Stimulated activated CD4-positive, alpha-beta T cell treated with anti-CD3 and anti-CD28 coated beads, Interleukin-2, amount 100 ng/mL, for 24 hours (primary cell): ENCODE measurements around the gene IL3.

ENCODE experiments used
- DNase-seq, 2 donors: peaks; one replicate each; pipeline ENCODE4 v3.0.0-alpha.2; 2020

IL3 gene

GRCh38 chr5:132060501-132061161, at the start of gene IL3:
IL3 (plus strand) TSS chr5:132060655; CDS start chr5:132060707, 52 bp downstream.
- peak in 1 of 2 donors; percentile 17 for DNase-seq

- no peak for DNase-seq
These were observed 49.4 kb upstream of the IL3 start for GRCh38 chr5:132010989-132011621.

GRCh38 chr5:132011622-132012343, 48.7 kb upstream of the IL3 start, which contains the start of gene ACSL6:
ACSL6 (minus strand) TSS chr5:132011658; CDS start chr5:132011553, 105 bp downstream.
- DNase-seq, result peak; percentile 50

GRCh38 chr5:132012371-132013005, 48.0 kb upstream of the IL3 start:
- DNase-seq, result peak; percentile 27 to 33

- peak in 1 of 2 donors; percentile 15 for DNase-seq
These were observed 47.3 kb upstream of the IL3 start for GRCh38 chr5:132013006-132013689.

- DNase-seq, result peak in 1 of 2 donors; percentile 15
These were observed 46.7 kb upstream of the IL3 start for GRCh38 chr5:132013711-132014110.

- DNase-seq, result no peak
These were observed 43.7 kb upstream of the IL3 start for GRCh38 chr5:132016721-132017250.

- DNase-seq, result no peak
These were observed 43.1 kb upstream of the IL3 start for GRCh38 chr5:132017316-132017715.

GRCh38 chr5:132017738-132018625, 42.5 kb upstream of the IL3 start:
- peak in 1 of 2 donors; percentile 12 for DNase-seq

GRCh38 chr5:132019337-132019736, 41.1 kb upstream of the IL3 start:
- DNase-seq, result peak in 1 of 2 donors; percentile 13

GRCh38 chr5:132019857-132020555, 40.4 kb upstream of the IL3 start:
- peak; percentile 68 to 76 for DNase-seq

GRCh38 chr5:132020568-132021339, 39.7 kb upstream of the IL3 start:
- DNase-seq, result no peak

GRCh38 chr5:132021654-132022053, 38.8 kb upstream of the IL3 start:
- no peak for DNase-seq

GRCh38 chr5:132022737-132023136, 37.7 kb upstream of the IL3 start:
- peak in 1 of 2 donors; percentile 65 for DNase-seq

- DNase-seq, result no peak
These were observed 37.0 kb upstream of the IL3 start for GRCh38 chr5:132023258-132024116.

- DNase-seq, result no peak
These were observed 36.4 kb upstream of the IL3 start for GRCh38 chr5:132024117-132024435.

- DNase-seq, result no peak
These were observed 35.6 kb upstream of the IL3 start for GRCh38 chr5:132024789-132025402.

- no peak for DNase-seq
These were observed 35.0 kb upstream of the IL3 start for GRCh38 chr5:132025403-132025971.
